Karpas-422 (cell line): Measurements from ENCODE around the gene TRPC4. TPM values are rescaled to one million over a fixed set of nuclear protein-coding genes. Genes with fewer than 3 reads are reported as not detected.

Experiments used
- DNase-seq: peaks from one replicate; pipeline ENCODE4 v3.0.0-alpha.2; 2015
- H2AFZ ChIP-seq: fragments of 200-600 bp; sonication (generic); 2 replicates; pipeline ENCODE4 v1.6.1; 2014; ENCODE audit warnings: antibody characterized with exemption, low read length, mixed read lengths
- H3K27ac ChIP-seq: fragments of 200-600 bp; sonication (generic); 2 replicates; pipeline ENCODE4 v1.5.1; 2014; ENCODE audit warnings: mild to moderate bottlenecking, low read length, moderate library complexity
- H3K27me3 ChIP-seq: fragments of 200-600 bp; sonication (generic); 2 replicates; pipeline ENCODE4 v1.6.1; 2014; ENCODE audit warnings: low read length, mixed read lengths
- H3K36me3 ChIP-seq: fragments of 200-600 bp; sonication (generic); 2 replicates; pipeline ENCODE4 v1.6.1; 2014; ENCODE audit warnings: low read length, mixed read lengths; ENCODE audit not compliant: insufficient read depth
- H3K4me1 ChIP-seq: fragments of 200-600 bp; sonication (generic); 2 replicates; pipeline ENCODE4 v1.6.1; 2014; ENCODE audit warnings: mild to moderate bottlenecking, low read length, mixed read lengths
- H3K4me2 ChIP-seq: fragments of 200-600 bp; sonication (generic); 2 replicates; pipeline ENCODE4 v1.6.1; 2014; ENCODE audit warnings: low read length, low read depth, mild to moderate bottlenecking; ENCODE audit not compliant: poor library complexity, severe bottlenecking
- H3K4me3 ChIP-seq: fragments of 200-600 bp; sonication (generic); 2 replicates; pipeline ENCODE4 v1.5.1; 2014; ENCODE audit warnings: mild to moderate bottlenecking, antibody characterized with exemption, low read length, mixed read lengths
- H3K79me2 ChIP-seq: fragments of 200-600 bp; sonication (generic); 2 replicates; pipeline ENCODE4 v1.6.1; 2014; ENCODE audit warnings: mild to moderate bottlenecking, low read length, mixed read lengths
- H3K9ac ChIP-seq: fragments of 200-600 bp; sonication (generic); 2 replicates; pipeline ENCODE4 v1.6.0; 2014; ENCODE audit warnings: low read length
- H3K9me2 ChIP-seq: fragments of 200-600 bp; sonication (generic), shearing (Covaris generic); replicated peaks from 2 replicates; pipeline ENCODE4 v1.6.0; 2014; ENCODE audit warnings: mild to moderate bottlenecking, low read length, moderate library complexity; ENCODE audit not compliant: insufficient read depth
- H3K9me3 ChIP-seq: fragments of 300-700, 200-600 bp; sonication (generic); 2 replicates; pipeline ENCODE4 v1.6.1; 2014; ENCODE audit warnings: low read length, mixed read lengths
- H4K20me1 ChIP-seq: fragments of 200-600 bp; sonication (generic); 2 replicates; pipeline ENCODE4 v1.6.1; 2014; ENCODE audit warnings: mild to moderate bottlenecking, antibody characterized with exemption, low read length, low read depth; ENCODE audit not compliant: insufficient read depth
- total RNA-seq: library from RNA; depleted of rRNA; stranded (reverse); fragments of >200 nt; shearing (Covaris generic); gene quantifications from 2 replicates; pipeline ENCODE4 v1.2.3, GENCODE V29; 2014; ENCODE audit warnings: low replicate concordance

Gene TRPC4
- total RNA-seq, 1 experiment from 2014 or later = not detected

DNA sequence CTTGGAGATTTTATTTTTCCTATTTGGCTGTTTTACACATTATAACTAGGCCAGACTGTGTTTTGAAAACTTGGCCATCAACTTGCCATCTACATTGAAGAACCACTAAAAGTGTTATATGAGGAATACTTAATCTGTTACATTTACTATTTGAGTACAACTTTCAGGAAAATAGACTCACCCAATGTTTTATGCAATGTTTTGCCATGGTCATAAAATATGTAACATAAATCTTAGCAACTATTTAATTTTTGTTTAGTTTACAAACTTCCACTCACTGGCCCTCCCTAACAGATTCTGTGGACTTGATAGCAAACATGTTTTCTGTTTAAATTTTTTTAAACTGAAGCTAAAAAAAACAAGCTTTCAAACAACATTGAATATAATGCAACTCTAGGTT lies 23.7 kb upstream of the TRPC4 start:
- H3K4me3 ChIP-seq = no peak overlapping the region
- no peaks in the 10 kb centered on the region for H3K27me3 ChIP-seq
- no peak overlapping the region for H3K9ac ChIP-seq
- H3K9me2 ChIP-seq = 0 out of 2 replicates have a peak, but pooled peaks cover 3% of the 10 kb centered on the region
- H2AFZ ChIP-seq = no peak overlapping the region
- DNase-seq = no peak
- no peaks in the 10 kb centered on the region for H3K4me1 ChIP-seq
- no peaks in the 10 kb centered on the region for H3K36me3 ChIP-seq
- H3K9me3 ChIP-seq = no peaks in the 10 kb centered on the region; the same call in 1 of the 2 replicates
- no peaks in the 10 kb centered on the region for H3K79me2 ChIP-seq
- H4K20me1 ChIP-seq = no peaks in the 10 kb centered on the region
- no peak overlapping the region for H3K27ac ChIP-seq
- H3K4me2 ChIP-seq = no peak overlapping the region

DNA sequence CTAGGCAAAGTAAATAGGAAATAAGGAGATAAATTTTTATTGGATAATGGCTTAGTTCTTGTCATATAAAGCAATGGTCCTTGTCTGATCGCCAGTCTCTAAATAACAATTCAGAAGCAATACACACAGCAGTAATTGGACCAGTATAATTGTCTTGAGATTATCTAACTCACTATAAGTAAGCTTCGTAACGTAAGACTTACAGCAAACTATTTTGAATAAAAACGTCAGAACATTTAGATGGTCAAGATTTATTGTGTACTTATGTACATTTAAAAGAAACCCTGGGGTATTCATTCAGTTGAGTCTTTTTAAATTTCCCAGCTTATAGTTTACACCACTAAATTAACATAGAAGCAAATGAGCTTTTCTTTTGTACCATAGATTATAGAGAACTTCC lies 20.2 kb upstream of the TRPC4 start:
- Histone ChIP-seq H3K36me3 (no peaks in the 10 kb centered on the region), H3K9me3 (no peaks in the 10 kb centered on the region; the same call in 1 of the 2 replicates), H2AFZ (no peak overlapping the region), H3K9ac (no peak overlapping the region), H3K27me3 (0 out of 2 replicates have a peak, but pooled peaks cover 4% of the 10 kb centered on the region), H4K20me1 (no peaks in the 10 kb centered on the region), H3K9me2 (0 out of 2 replicates have a peak, but pooled peaks cover 2% of the 10 kb centered on the region), H3K27ac (no peak overlapping the region), H3K4me1 (no peaks in the 10 kb centered on the region), H3K79me2 (no peaks in the 10 kb centered on the region), H3K4me3 (no peak overlapping the region), H3K4me2 (no peak overlapping the region)
- DNase-seq = no peak

DNA sequence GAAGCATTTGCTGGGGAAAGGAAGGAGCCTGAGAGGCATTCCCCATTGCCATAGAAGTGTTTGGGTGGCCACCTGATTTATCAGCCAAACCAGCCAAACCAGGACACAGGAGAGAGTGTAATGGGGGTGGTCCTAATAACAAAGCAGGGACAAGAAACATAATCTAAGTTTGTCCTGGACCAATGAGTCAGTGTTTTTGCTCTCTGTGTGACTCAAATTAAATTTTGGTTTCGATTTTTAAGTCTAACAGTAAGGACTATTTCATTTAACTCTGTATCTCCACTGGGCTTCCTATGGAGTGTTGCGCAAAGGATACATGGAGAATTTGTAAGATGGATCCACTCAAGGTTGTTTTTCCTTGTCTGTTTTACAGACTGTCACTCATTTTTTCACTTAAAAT lies 19.5 kb upstream of the TRPC4 start:
- Histone ChIP-seq H3K4me1 (no peaks in the 10 kb centered on the region), H3K27me3 (0 out of 2 replicates have a peak, but pooled peaks cover 4% of the 10 kb centered on the region), H3K9me2 (0 out of 2 replicates have a peak, but pooled peaks cover 2% of the 10 kb centered on the region), H3K9ac (no peak overlapping the region), H2AFZ (no peak overlapping the region), H3K9me3 (no peaks in the 10 kb centered on the region; the same call in 1 of the 2 replicates), H3K27ac (no peak overlapping the region), H3K4me2 (no peak overlapping the region), H3K79me2 (no peaks in the 10 kb centered on the region), H4K20me1 (no peaks in the 10 kb centered on the region), H3K36me3 (no peaks in the 10 kb centered on the region), H3K4me3 (no peak overlapping the region)
- DNase-seq = no peak

DNA sequence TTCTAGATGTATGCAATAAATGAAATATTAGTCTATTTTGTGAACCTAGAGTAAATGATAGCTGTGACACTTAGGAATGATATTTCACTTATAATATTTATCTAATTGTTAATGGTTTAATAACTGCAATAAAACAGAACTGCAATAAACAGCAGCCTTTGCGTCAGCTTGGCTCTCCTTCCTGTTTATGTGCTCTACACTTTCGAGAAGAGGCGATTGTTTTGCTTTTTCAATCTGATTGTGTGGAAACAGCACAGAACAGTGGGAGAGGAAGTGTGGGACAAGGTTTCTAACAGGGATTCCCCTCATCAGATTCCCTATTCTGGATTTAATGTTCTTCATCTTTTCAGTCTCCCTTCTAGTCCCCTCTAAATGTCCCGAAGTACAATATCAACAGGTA lies 17.3 kb upstream of the TRPC4 start:
- no peak for DNase-seq
- Histone ChIP-seq H2AFZ (no peak overlapping the region), H3K79me2 (no peaks in the 10 kb centered on the region), H3K9me2 (peaks cover 2% of the 10 kb centered on the region), H3K9me3 (peaks cover 5% of the 10 kb centered on the region), H3K9ac (no peak overlapping the region), H3K4me2 (no peak overlapping the region), H3K27ac (no peak overlapping the region), H3K4me1 (no peaks in the 10 kb centered on the region), H4K20me1 (no peaks in the 10 kb centered on the region), H3K36me3 (no peaks in the 10 kb centered on the region), H3K4me3 (no peak overlapping the region), H3K27me3 (0 out of 2 replicates have a peak, but pooled peaks cover 4% of the 10 kb centered on the region)

DNA sequence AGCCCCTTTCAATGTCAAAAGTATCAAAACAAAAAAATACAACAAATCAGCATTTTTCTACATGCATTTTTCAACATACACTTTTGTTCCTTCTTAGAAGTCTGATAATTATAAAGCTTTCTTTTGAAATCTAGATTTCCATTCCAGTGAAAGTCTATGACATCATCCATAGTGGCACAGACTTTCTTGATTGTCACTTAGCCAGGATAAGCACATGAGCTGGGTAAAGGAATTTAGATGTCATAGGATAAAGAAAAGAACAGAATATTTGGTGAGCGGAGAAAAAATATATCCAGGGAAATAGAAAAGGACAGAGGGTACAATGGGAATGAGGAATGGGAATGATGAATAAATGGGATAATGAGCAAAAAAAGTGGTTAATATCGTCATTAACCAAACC lies 15.1 kb upstream of the TRPC4 start:
- no peak overlapping the region for H3K4me3 ChIP-seq
- H3K36me3 ChIP-seq = no peaks in the 10 kb centered on the region
- H3K4me2 ChIP-seq = no peak overlapping the region
- H4K20me1 ChIP-seq = no peaks in the 10 kb centered on the region
- H2AFZ ChIP-seq = no peak overlapping the region
- no peaks in the 10 kb centered on the region for H3K79me2 ChIP-seq
- no peaks in the 10 kb centered on the region for H3K4me1 ChIP-seq
- 0 out of 2 replicates have a peak, but pooled peaks cover 4% of the 10 kb centered on the region for H3K27me3 ChIP-seq
- H3K27ac ChIP-seq = no peak overlapping the region
- no peak overlapping the region for H3K9ac ChIP-seq
- no peak for DNase-seq
- peaks cover 2% of the 10 kb centered on the region for H3K9me2 ChIP-seq
- H3K9me3 ChIP-seq = peaks cover 5% of the 10 kb centered on the region

DNA sequence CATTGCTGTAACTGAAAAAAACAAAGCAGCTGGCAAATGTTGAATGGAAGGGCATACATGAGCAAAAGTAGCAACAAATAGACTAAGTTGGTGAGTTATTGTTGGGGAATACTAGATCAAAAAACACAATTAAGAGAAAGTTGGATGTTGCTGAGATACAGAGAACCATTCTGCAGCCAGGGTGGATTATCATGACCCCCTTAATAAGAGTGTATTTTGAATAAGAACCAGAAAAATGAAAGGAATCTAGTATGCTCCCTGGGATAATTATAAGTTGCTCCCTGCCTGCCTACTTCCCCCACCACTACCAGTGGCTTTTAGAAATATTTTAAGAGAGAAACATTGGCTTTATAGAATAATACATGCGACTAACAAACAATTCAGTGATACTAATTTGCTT lies 14.5 kb upstream of the TRPC4 start:
- DNase-seq = no peak
- Histone ChIP-seq H3K79me2 (no peaks in the 10 kb centered on the region), H4K20me1 (no peaks in the 10 kb centered on the region), H3K4me2 (no peak overlapping the region), H3K9me2 (peaks cover 2% of the 10 kb centered on the region), H2AFZ (no peak overlapping the region), H3K9ac (no peak overlapping the region), H3K36me3 (no peaks in the 10 kb centered on the region), H3K4me1 (no peaks in the 10 kb centered on the region), H3K27ac (no peak overlapping the region), H3K27me3 (0 out of 2 replicates have a peak, but pooled peaks cover 4% of the 10 kb centered on the region), H3K9me3 (peaks cover 5% of the 10 kb centered on the region), H3K4me3 (no peak overlapping the region)

DNA sequence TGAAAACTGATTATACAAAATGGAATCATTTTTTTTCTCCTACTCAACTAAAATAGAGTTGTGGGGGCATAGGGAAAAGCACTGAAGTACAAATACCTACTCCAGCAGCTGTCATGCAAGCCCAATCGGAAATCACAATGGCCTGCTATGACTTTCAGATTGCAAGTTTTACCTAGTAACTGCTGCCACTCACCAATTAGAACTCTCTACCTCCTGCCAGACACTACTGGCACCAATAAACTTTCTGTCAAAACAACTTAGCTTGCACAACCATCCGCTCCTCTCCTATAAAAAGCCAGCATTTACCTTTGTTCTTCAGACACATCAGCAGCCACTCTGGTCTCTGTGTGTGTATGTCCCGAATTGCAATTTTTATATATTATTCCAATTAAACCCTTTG lies 9.3 kb upstream of the TRPC4 start:
- no peak overlapping the region for H3K27ac ChIP-seq
- H4K20me1 ChIP-seq = no peaks in the 10 kb centered on the region
- H3K9ac ChIP-seq = no peak overlapping the region
- H3K79me2 ChIP-seq = no peaks in the 10 kb centered on the region
- H3K9me2 ChIP-seq = no peaks in the 10 kb centered on the region; the same call in none of the 2 replicates
- no peak overlapping the region for H3K4me2 ChIP-seq
- H3K9me3 ChIP-seq = peaks cover 7% of the 10 kb centered on the region
- H3K36me3 ChIP-seq = no peaks in the 10 kb centered on the region
- no peak for DNase-seq
- H3K27me3 ChIP-seq = no peaks in the 10 kb centered on the region
- H3K4me3 ChIP-seq = no peak overlapping the region
- H2AFZ ChIP-seq = no peak overlapping the region
- H3K4me1 ChIP-seq = no peaks in the 10 kb centered on the region

DNA sequence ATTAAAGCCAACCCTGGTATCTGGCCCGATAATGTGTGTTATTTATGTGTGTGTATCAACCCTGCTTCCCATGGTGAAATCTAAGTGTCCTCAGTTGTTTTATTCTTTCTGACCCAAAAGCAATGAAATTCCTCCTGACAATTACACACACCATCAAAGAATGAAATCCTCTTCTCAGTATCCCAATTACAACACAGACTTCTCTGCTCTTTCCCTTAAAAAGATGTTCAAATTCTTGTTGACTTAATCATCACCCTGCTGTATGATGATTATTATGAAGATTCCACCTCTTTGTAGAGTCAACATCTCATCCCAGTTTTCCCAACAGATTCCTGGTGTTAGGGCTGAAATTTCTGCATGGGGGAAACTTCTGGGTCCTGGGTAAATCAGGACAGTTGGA lies 8.9 kb upstream of the TRPC4 start:
- Histone ChIP-seq H3K79me2 (no peaks in the 10 kb centered on the region), H3K4me3 (no peak overlapping the region), H2AFZ (no peak overlapping the region), H3K9ac (no peak overlapping the region), H3K27me3 (no peaks in the 10 kb centered on the region), H3K9me3 (peaks cover 7% of the 10 kb centered on the region), H3K4me2 (no peak overlapping the region), H3K4me1 (no peaks in the 10 kb centered on the region), H4K20me1 (no peaks in the 10 kb centered on the region), H3K9me2 (no peaks in the 10 kb centered on the region; the same call in none of the 2 replicates), H3K27ac (no peak overlapping the region), H3K36me3 (no peaks in the 10 kb centered on the region)
- no peak for DNase-seq
